Endothelial cell of coronary artery (primary cell): Measurements from ENCODE around the gene ATL1. TPM values are rescaled to one million over a fixed set of nuclear protein-coding genes. Genes with fewer than 3 reads are reported as not detected.

ENCODE experiments used
- total RNA-seq: library from RNA; depleted of rRNA; stranded (reverse); fragments of >200 nt; gene quantifications from 2 replicates; pipeline ENCODE4 v1.2.3, GENCODE V29; 2014

ATL1 gene
- total RNA-seq: 0.81 and 1.4 TPM in 2 replicates

GRCh38 chr14:50559990-50560930 lies at the start of gene ATL1:
ATL1 (plus strand) TSS chr14:50560145; CDS start chr14:50560266, 121 bp downstream.

GRCh38 chr14:50532502-50533240 lies 27.3 kb upstream of the ATL1 start, which contains the start of gene MAP4K5:
MAP4K5 (minus strand) TSS chr14:50532569; CDS start chr14:50532049, 520 bp downstream.

GRCh38 chr14:50667996-50668825 lies 108.3 kb downstream of the ATL1 start, which contains the start of gene SAV1:
SAV1 (minus strand) TSS chr14:50668306; CDS start chr14:50667967, 339 bp downstream.

Other genes with a start within 250 kb of the ATL1 start
- 3.7 and 3.9 TPM in 2 replicates for gene L2HGDH, start 247.9 kb upstream of the ATL1 start, total RNA-seq
- gene DMAC2L, start 247.8 kb upstream of the ATL1 start, total RNA-seq: 4.3 and 6.1 TPM in 2 replicates
- 13.1 and 14.5 TPM in 2 replicates for gene CDKL1, start 163.3 kb upstream of the ATL1 start, total RNA-seq
- 32.1 and 57.3 TPM in 2 replicates for gene MAP4K5, start 27.6 kb upstream of the ATL1 start, total RNA-seq
- gene SAV1, start 108.2 kb downstream of the ATL1 start, total RNA-seq: 16.3 and 16.8 TPM in 2 replicates